ENCODE results near the gene ABCA4.

DNA sequence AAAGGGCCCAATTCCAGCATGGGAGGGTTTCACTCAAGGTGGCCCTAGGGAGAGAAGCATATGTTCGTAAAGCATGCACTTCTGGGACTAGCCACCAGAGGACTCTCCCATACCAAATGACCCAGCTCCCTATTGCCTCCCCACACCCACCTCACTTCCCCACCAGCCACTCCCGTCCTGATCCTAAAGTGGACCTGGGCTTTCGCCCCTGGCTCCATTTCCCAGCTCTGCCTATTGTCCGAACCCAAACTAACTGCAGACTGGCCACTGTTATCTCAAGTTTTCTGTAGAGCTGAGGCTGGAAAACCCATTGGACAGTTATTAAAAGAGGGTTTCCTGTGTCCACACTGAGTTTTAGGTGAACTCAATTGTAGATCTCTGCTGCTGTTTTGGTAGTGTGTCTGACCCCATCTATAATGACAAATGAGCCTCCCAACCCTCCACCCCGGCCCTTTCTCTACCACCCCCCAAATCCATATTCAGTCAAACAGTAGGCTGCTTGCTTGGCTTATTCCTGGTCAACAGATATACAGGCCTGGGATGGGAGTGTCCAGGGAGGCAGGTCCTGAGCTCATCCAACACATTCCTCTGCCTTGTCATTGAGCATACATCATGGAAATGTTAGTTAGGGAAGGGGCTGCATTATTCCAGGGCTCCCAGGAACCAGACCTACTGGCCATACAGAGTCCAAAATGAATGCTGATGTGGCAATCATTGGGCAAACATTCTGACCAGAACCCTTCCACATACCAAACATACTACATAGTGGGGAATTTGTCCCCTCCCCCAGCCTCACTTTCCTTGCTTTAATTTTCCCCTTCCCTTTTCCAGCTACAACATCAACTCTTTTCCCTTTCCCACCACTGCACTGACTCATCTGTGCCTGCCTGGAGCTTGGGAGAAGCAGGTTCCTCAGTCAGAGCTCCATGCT lies 59.2 kb downstream of the ABCA4 start:
- TF ChIP-seq, protein P1, sequence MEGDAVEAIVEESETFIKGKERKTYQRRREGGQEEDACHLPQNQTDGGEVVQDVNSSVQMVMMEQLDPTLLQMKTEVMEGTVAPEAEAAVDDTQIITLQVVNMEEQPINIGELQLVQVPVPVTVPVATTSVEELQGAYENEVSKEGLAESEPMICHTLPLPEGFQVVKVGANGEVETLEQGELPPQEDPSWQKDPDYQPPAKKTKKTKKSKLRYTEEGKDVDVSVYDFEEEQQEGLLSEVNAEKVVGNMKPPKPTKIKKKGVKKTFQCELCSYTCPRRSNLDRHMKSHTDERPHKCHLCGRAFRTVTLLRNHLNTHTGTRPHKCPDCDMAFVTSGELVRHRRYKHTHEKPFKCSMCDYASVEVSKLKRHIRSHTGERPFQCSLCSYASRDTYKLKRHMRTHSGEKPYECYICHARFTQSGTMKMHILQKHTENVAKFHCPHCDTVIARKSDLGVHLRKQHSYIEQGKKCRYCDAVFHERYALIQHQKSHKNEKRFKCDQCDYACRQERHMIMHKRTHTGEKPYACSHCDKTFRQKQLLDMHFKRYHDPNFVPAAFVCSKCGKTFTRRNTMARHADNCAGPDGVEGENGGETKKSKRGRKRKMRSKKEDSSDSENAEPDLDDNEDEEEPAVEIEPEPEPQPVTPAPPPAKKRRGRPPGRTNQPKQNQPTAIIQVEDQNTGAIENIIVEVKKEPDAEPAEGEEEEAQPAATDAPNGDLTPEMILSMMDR (IDR thresholded peaks at IDR 0.05; ENCODE audit: low read length), result peak; percentile 56
- TF ChIP-seq EZH2phosphoT487 (IDR thresholded peaks at IDR 0.05; ENCODE audit: low read length), result no peak
- TF ChIP-seq EZH2 (optimal IDR thresholded peaks at IDR 0.05; ENCODE audit: low read depth, low read length), result no peak
